H1 (cell line): ENCODE measurements around the gene LRRTM3. TPM values are rescaled to one million over a fixed set of nuclear protein-coding genes. Genes with fewer than 3 reads are reported as not detected.
A peak's percentile ranks its signal among the peaks of the same experiment; 100 is the strongest.

Experiments used
- CTCF ChIA-PET: fragments of 300-600 bp; sonication (Branson Sonifier 250); formaldehyde crosslinking; loops from one replicate; lab custom pipeline; 2021; ENCODE audit not compliant: partially characterized antibody; lab: Charles Lee
- POLR2A ChIA-PET: fragments of 300-600 bp; sonication (Branson Sonifier 250); formaldehyde crosslinking; loops from one replicate; lab custom pipeline; 2021; ENCODE audit warnings: inconsistent platforms; ENCODE audit not compliant: partially characterized antibody; lab: Charles Lee
- DNase-seq, 2 experiments: peaks; one replicate each; pipeline versions ENCODE4 v3.0.0 to v3.0.0-alpha.2; 2010 to 2022; ENCODE audit warnings: low spot score in 2 of 2, low read depth in 1 of 2, mixed read lengths in 1 of 2
- FAIRE-seq: peaks from 2 replicates; lab custom pipeline; 2011; peaks lifted over from hg19 to GRCh38; lab: Jason Lieb, UNC
- H2AFZ ChIP-seq: 2 replicates; pipeline ENCODE4 v1.8.1; 2012; ENCODE audit warnings: low read length, inconsistent platforms
- H2AK5ac ChIP-seq: 2 replicates; pipeline ENCODE4 v1.6.1; 2013; ENCODE audit warnings: low read depth, low read length
- H2BK120ac ChIP-seq: replicated peaks from 2 replicates; pipeline ENCODE3; 2013; ENCODE audit warnings: low read depth, low read length, inconsistent platforms
- H2BK12ac ChIP-seq: 2 replicates; pipeline ENCODE4 v1.6.1; 2013; ENCODE audit warnings: low read depth, low read length
- H2BK15ac ChIP-seq: 2 replicates; pipeline ENCODE4 v1.6.1; 2013; ENCODE audit warnings: low read length
- H2BK20ac ChIP-seq: 2 replicates; pipeline ENCODE4 v1.6.1; 2013; ENCODE audit warnings: low read length
- H2BK5ac ChIP-seq: 2 replicates; pipeline ENCODE4 v1.6.1; 2013; ENCODE audit warnings: low read depth, low read length
- H3K14ac ChIP-seq: 2 replicates; pipeline ENCODE4 v1.6.1; 2013; ENCODE audit warnings: inconsistent platforms; ENCODE audit not compliant: insufficient read length
- H3K18ac ChIP-seq: 2 replicates; pipeline ENCODE4 v1.6.1; 2013; ENCODE audit warnings: low read length; ENCODE audit errors: extremely low read depth
- H3K23ac ChIP-seq: 2 replicates; pipeline ENCODE4 v1.6.1; 2013; ENCODE audit warnings: inconsistent platforms; ENCODE audit not compliant: insufficient read length
- H3K23me2 ChIP-seq: 2 replicates; pipeline ENCODE4 v1.6.1; 2013; ENCODE audit warnings: low read depth, low read length
- H3K27ac ChIP-seq: 2 replicates; pipeline ENCODE4 v1.6.1; 2011; ENCODE audit warnings: low read depth, low read length, inconsistent platforms
- H3K27me3 ChIP-seq, 4 experiments: replicated peaks in 1 of 4; 1 replicate in 1 of 4; 2 replicates in 3 of 4; pipeline versions ENCODE4 v1.6.1 to v1.8.1; 2011 to 2013; ENCODE audit warnings: low read length in 3 of 4, mild to moderate bottlenecking in 3 of 4, inconsistent platforms in 2 of 4, mixed read lengths in 2 of 4, moderate library complexity in 1 of 4; ENCODE audit not compliant: control insufficient read depth in 3 of 4, insufficient read depth in 3 of 4; ENCODE audit errors: extremely low read depth in 1 of 4
- H3K36me3 ChIP-seq, 4 experiments: 2 replicates each; pipeline versions ENCODE4 v1.6.1 to v1.8.1; 2011 to 2013; ENCODE audit warnings: mild to moderate bottlenecking in 4 of 4, low read length in 3 of 4, moderate library complexity in 2 of 4, control low read depth in 1 of 4, inconsistent platforms in 1 of 4; ENCODE audit not compliant: insufficient read depth in 4 of 4, control insufficient read depth in 2 of 4
- H3K4ac ChIP-seq: replicated peaks from 2 replicates; pipeline ENCODE3; 2013; ENCODE audit warnings: low read length, low read depth, mixed read lengths, inconsistent platforms; ENCODE audit not compliant: insufficient read length
- H3K4me1 ChIP-seq, 4 experiments: replicated peaks in 1 of 4; 1 replicate in 1 of 4; 2 replicates in 3 of 4; pipeline versions ENCODE4 v1.6.1 to v1.8.1; 2011 to 2013; ENCODE audit warnings: low read length in 3 of 4, inconsistent platforms in 2 of 4, mixed read lengths in 1 of 4; ENCODE audit not compliant: insufficient read depth in 4 of 4, control insufficient read depth in 3 of 4
- H3K4me2 ChIP-seq, 2 experiments: 2 replicates each; pipeline versions ENCODE4 v1.6.1 to v1.8.1; 2011 to 2013; ENCODE audit warnings: low read depth in 2 of 2, low read length in 2 of 2, control low read depth in 1 of 2, inconsistent platforms in 1 of 2, mild to moderate bottlenecking in 1 of 2; ENCODE audit not compliant: insufficient read depth in 1 of 2
- H3K4me3 ChIP-seq, 4 experiments: fragments of 200-600, 300-600 bp in 1 of 4; sonication (generic), shearing (Covaris generic), sonication (Bioruptor Twin) in 1 of 4; 2 replicates each; pipeline versions ENCODE4 v1.5.1 to v1.8.1; 2011 to 2016; ENCODE audit warnings: low read length in 4 of 4, low read depth in 3 of 4, control low read depth in 2 of 4, inconsistent platforms in 2 of 4, mild to moderate bottlenecking in 2 of 4, mixed read lengths in 1 of 4, moderate library complexity in 1 of 4; ENCODE audit not compliant: insufficient read depth in 2 of 4; ENCODE audit errors: extremely low read depth in 1 of 4
- H3K56ac ChIP-seq: replicated peaks from 2 replicates; pipeline ENCODE3; 2013; ENCODE audit warnings: low read depth, mild to moderate bottlenecking, mixed read lengths, low read length, inconsistent platforms; ENCODE audit not compliant: insufficient read length
- H3K79me1 ChIP-seq: 2 replicates; pipeline ENCODE4 v1.6.1; 2013; ENCODE audit warnings: low read depth, low read length, control low read depth
- H3K79me2 ChIP-seq, 2 experiments: 2 replicates each; pipeline versions ENCODE4 v1.6.1 to v1.8.1; 2012 to 2013; ENCODE audit warnings: low read length in 2 of 2, mild to moderate bottlenecking in 2 of 2, inconsistent platforms in 1 of 2; ENCODE audit not compliant: insufficient read depth in 2 of 2, control insufficient read depth in 1 of 2
- H3K9ac ChIP-seq, 4 experiments: replicated peaks in 1 of 4; 1 replicate in 1 of 4; 2 replicates in 3 of 4; pipeline versions ENCODE4 v1.6.1 to v1.8.1; 2011 to 2013; ENCODE audit warnings: low read depth in 3 of 4, low read length in 3 of 4, control low read depth in 2 of 4, mild to moderate bottlenecking in 2 of 4, moderate library complexity in 2 of 4, inconsistent platforms in 1 of 4; ENCODE audit errors: extremely low read depth in 1 of 4
- H3K9me3 ChIP-seq, 2 experiments: 2 replicates each; pipeline versions ENCODE4 v1.6.1 to v1.8.1; 2012 to 2013; ENCODE audit warnings: mild to moderate bottlenecking in 2 of 2, moderate library complexity in 2 of 2, control low read depth in 1 of 2, inconsistent platforms in 1 of 2, low read depth in 1 of 2, low read length in 1 of 2, mixed read lengths in 1 of 2; ENCODE audit not compliant: insufficient read depth in 2 of 2
- H4K20me1 ChIP-seq, 2 experiments: replicated peaks in 1 of 2; 2 replicates each; pipeline versions ENCODE3 to v1.8.1; 2011 to 2013; ENCODE audit warnings: inconsistent platforms in 2 of 2, low read length in 2 of 2, mild to moderate bottlenecking in 1 of 2; ENCODE audit not compliant: insufficient read depth in 2 of 2, control insufficient read depth in 1 of 2
- H4K5ac ChIP-seq: 2 replicates; pipeline ENCODE4 v1.6.1; 2013; ENCODE audit warnings: low read length, low read depth, mixed read lengths, inconsistent platforms; ENCODE audit not compliant: insufficient read length
- H4K8ac ChIP-seq: 2 replicates; pipeline ENCODE4 v1.8.0; 2013; ENCODE audit warnings: mild to moderate bottlenecking, moderate library complexity, low read length, inconsistent platforms; ENCODE audit not compliant: insufficient read depth; ENCODE audit errors: extremely low read depth
- H4K91ac ChIP-seq: replicated peaks from 2 replicates; pipeline ENCODE3; 2013; ENCODE audit warnings: low read length, mixed read lengths, inconsistent platforms; ENCODE audit not compliant: insufficient read length
- ATF2 ChIP-seq: IDR thresholded peaks from 2 replicates; pipeline ENCODE4 v1.6.1; 2012; ENCODE audit warnings: low read length, inconsistent platforms
- HDAC2 ChIP-seq, 2 experiments: fragments of 300-600 bp in 1 of 2; sonication (generic) in 1 of 2; IDR thresholded peaks; 2 replicates each; pipeline ENCODE4 v1.6.1; 2011 to 2012; ENCODE audit warnings: low read depth in 2 of 2, low read length in 2 of 2, mild to moderate bottlenecking in 2 of 2, moderate library complexity in 2 of 2, borderline replicate concordance in 1 of 2, inconsistent platforms in 1 of 2
- KDM5A ChIP-seq: fragments of 200-600 bp; IDR thresholded peaks from 2 replicates; pipeline ENCODE4 v1.7.1; 2012; ENCODE audit warnings: mild to moderate bottlenecking, low read length, inconsistent platforms, mixed read lengths
- NANOG ChIP-seq: IDR thresholded peaks from 2 replicates; pipeline ENCODE4 v1.6.1; 2011; ENCODE audit warnings: low read length, low read depth, mild to moderate bottlenecking, inconsistent platforms; ENCODE audit not compliant: insufficient read depth, poor library complexity, severe bottlenecking
- POLR2AphosphoS5 ChIP-seq: IDR thresholded peaks from 2 replicates; pipeline ENCODE4 v1.6.1; 2011; ENCODE audit warnings: low read depth, low read length
- RAD21 ChIP-seq, 2 experiments: IDR thresholded peaks in 1 of 2; conservative IDR thresholded peaks in 1 of 2; 2 replicates each; pipeline ENCODE4 v1.6.1; 2011; ENCODE audit warnings: low read depth in 2 of 2, low read length in 2 of 2, improper control_type of control experiment in 1 of 2, inconsistent platforms in 1 of 2, mild to moderate bottlenecking in 1 of 2, moderate library complexity in 1 of 2
- SP4 ChIP-seq: IDR thresholded peaks from 2 replicates; pipeline ENCODE4 v1.6.1; 2012; ENCODE audit warnings: low read length, inconsistent platforms
- SUZ12 ChIP-seq: fragments of 200-600 bp; sonication (generic); IDR thresholded peaks from 2 replicates; pipeline ENCODE4 v1.6.1; 2012; ENCODE audit warnings: mild to moderate bottlenecking, inconsistent platforms, low read length, moderate library complexity, mixed read lengths
- WGBS, 2 experiments: shearing (Covaris generic) in 1 of 2; methylation state at CpG; one replicate each; pipeline versions ENCODE4 v1.1.6 to v1.1.7; 2013 to 2015; ENCODE audit warnings: low lambda C conversion rate in 2 of 2, mixed read lengths in 2 of 2, inconsistent platforms in 1 of 2, low coverage in 1 of 2, missing lambda C conversion rate in 1 of 2; ENCODE audit not compliant: insufficient replicate concordance in 2 of 2, insufficient coverage in 1 of 2, insufficient read length in 1 of 2; ENCODE audit errors: extremely low coverage in 1 of 2, missing lambda C conversion rate in 1 of 2; 5-methylcytosine and 5-hydroxymethylcytosine counted together
- polyA plus RNA-seq, 7 experiments: library from polyadenylated mRNA; depleted of rRNA in 3 of 7; stranded (reverse) in 5 of 7; unstranded in 2 of 7; fragments of >200 nt in 5 of 7; fragments of 200-250 nt in 2 of 7; gene quantifications; 1 replicate in 5 of 7; 2 replicates in 1 of 7; 4 replicates in 1 of 7; pipeline versions ENCODE4 v1.2.1 to v1.2.3, GENCODE V29; 2011 to 2013; ENCODE audit warnings: missing spikeins in 2 of 7, mixed read lengths in 2 of 7
- total RNA-seq: library from RNA; stranded (reverse); fragmentation: NEBNext Ultra II Directional; extraction: Animal tissue kit (Norgen Biotek cat#: 25700); gene quantifications from 2 replicates; pipeline ENCODE4 v1.2.1, GENCODE V29; 2021

Gene LRRTM3
- total and polyA plus RNA-seq, 2 of the 8 experiments (the other 6 are each of a cell fraction or from before 2014, with no cell fraction given) = 0.33 to 0.48 TPM

- no peak overlapping the region for H2AFZ ChIP-seq
- 59% methylated on average over 3 of the region's 3 CpGs; no CpG with 5 or more reads in 1 of the 2 experiments for WGBS, 2 experiments
- H3K14ac ChIP-seq = no peak overlapping the region
- H3K4me3 ChIP-seq = peak overlapping the region in 2 of 4 experiments; percentile 38 to 57; a peak in 3 of 8 replicates
- TF ChIP-seq KDM5A = no peak
- no peak for TF ChIP-seq NANOG
- no peak for TF ChIP-seq SUZ12
- TF ChIP-seq SP4 = no peak
- no peak for TF ChIP-seq ATF2
- no peak for TF ChIP-seq RAD21 (IDR thresholded peaks at IDR 0.05 in 1 of 2, conservative IDR thresholded peaks at IDR 0.05 in 1 of 2; ENCODE audit: low read depth in 2 of 2, low read length in 2 of 2)
- TF ChIP-seq POLR2AphosphoS5 = no peak
- TF ChIP-seq HDAC2 (IDR thresholded peaks at IDR 0.05; ENCODE audit: borderline replicate concordance in 1 of 2, low read depth in 2 of 2, low read length in 2 of 2) = no peak
- H4K5ac ChIP-seq = no peak overlapping the region
- H3K18ac ChIP-seq = no peak overlapping the region
- peaks cover 0 to 21% (median 18%) of the 10 kb centered on the region in 4 experiments; a peak in 6 of 7 replicates for H3K27me3 ChIP-seq
- no peak overlapping the region for H3K4ac ChIP-seq
- no peaks in the 10 kb centered on the region for H4K20me1 ChIP-seq
- H3K9me3 ChIP-seq = no peaks in the 10 kb centered on the region
- H3K9ac ChIP-seq = no peak overlapping the region
- no peak overlapping the region for H2BK5ac ChIP-seq
- no peaks in the 10 kb centered on the region for H3K79me2 ChIP-seq
- H4K91ac ChIP-seq = no peak overlapping the region
- FAIRE-seq (no peak), DNase-seq (no peak)
- H3K23ac ChIP-seq = no peak overlapping the region
- no peak overlapping the region for H4K8ac ChIP-seq
- no peak overlapping the region for H3K56ac ChIP-seq
- H3K36me3 ChIP-seq = no peaks in the 10 kb centered on the region
- no peak overlapping the region for H2BK120ac ChIP-seq
- H3K23me2 ChIP-seq = peaks cover 3% of the 10 kb centered on the region; the same call in 1 of the 2 replicates
- H3K27ac ChIP-seq = no peak overlapping the region
- no peak overlapping the region for H2BK15ac ChIP-seq
- no peaks in the 10 kb centered on the region for H3K79me1 ChIP-seq
- H2AK5ac ChIP-seq = no peak overlapping the region
- ChIA-PET POLR2A (no interaction called here), CTCF (interaction anchor here (0.6 to 5.6 kb wide), 11 partner anchors 11 to 1349 kb away, joined by 3 to 33 read pairs (median 3); no protein-coding TSS in a partner anchor)
- peaks cover 2 to 16% (median 12%) of the 10 kb centered on the region in 4 experiments for H3K4me1 ChIP-seq
- H3K4me2 ChIP-seq = peak overlapping the region; percentile 69 to 97; a peak in 3 of 4 replicates
- H2BK20ac ChIP-seq = no peak overlapping the region
- no peak overlapping the region for H2BK12ac ChIP-seq
Measured at GRCh38 chr10:66928776-66929175, 2.9 kb downstream of the LRRTM3 start.
